Dermis microvascular lymphatic vessel endothelial cell (primary cell): ENCODE measurements around the gene HOXA5. TPM values are rescaled to one million over a fixed set of nuclear protein-coding genes. Genes with fewer than 3 reads are reported as not detected.

Experiments used
- DNase-seq, 2 donors: peaks; one replicate each; pipeline versions ENCODE4 v3.0.0 to v3.0.0-alpha.2; 2010; ENCODE audit warnings: low read depth in 2 of 2
- total RNA-seq: library from RNA; depleted of rRNA; stranded (reverse); fragments of >200 nt; gene quantifications from 2 replicates; pipeline ENCODE4 v1.2.1, GENCODE V29; 2014

Gene HOXA5
- total RNA-seq, 1 donor from 2014 or later, result 4.1 TPM

DNA sequence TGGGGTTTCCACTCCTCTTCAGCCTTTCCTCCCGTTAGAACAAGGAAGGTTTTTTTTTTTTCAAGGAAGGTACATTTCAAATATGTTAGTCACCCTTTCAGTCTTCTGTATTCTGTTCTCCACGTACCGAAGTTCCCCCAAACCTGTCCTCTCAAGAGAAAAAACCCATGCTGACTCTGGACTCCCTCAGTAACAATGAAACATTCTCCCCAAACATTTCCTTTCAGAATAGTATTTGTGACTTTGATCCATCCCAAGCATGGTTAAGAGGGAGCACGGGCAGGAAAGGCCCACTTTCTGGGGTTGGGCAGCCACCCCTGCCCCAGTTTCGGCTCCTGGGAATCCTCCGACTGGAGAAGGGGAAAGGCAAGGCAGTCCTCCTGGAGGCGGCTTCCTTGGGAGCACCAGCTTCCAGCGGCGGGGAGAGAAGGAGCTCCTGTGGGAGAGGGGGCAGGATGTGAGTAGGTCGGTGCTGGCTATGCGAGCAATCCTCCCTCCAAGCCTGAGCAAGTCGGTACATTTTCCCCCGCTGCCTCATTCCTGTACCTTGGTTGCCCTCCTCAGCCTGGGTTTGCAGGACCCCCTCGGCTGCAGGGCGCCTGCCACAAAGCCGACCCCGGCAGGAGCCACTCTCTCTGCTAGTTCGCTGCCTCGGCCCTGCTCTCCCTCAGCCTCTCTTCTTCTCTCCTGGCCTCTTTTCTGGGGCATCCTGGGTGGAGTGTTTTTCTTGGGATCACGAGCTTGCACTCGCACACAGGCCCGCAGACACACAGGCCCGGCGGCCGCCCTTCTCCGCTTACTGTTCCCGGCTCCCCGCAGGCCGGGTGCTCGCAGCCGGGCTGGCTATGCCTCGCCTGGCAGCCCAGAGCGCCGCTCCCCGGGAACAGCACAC is 45.5 kb downstream of the HOXA5 start:
- no peak for DNase-seq

DNA sequence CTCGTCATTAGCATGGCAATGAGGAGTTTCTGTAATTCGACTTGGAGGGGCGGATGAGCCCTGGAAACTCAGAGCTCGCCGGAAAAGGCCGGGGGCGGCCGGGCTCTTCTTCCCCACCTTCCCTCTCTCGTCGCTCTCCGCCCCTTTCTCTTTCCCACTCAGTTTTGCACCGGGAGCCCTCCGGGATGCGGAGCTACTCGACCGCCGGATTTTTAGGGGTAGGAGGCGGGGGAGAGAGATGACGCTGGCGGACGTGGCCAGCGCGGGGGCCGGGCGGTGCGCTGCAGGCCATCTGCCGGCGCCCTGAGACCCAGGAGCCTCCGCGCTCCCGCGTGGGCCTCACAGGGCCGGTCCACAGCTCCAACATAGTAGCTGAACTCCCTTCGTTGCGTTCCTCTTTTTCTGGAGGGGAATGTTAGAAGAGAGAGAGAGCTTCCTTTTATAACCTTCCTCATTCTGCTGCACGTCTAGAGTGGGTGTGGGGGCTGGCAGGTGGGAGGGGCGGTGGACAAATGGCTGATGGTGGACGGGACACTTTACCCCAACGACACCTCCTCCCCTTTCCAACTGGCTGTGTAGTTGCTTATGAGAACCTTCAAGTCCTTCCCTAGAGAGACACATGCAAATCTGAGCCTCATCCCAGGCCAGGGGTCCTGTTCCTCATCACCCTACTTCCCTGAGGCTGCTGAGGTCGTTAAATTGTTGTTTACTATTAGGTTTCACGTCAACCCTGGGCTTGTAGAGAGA is 46.5 kb downstream of the HOXA5 start:
- peak in 1 of 2 donors; percentile 65 for DNase-seq

DNA sequence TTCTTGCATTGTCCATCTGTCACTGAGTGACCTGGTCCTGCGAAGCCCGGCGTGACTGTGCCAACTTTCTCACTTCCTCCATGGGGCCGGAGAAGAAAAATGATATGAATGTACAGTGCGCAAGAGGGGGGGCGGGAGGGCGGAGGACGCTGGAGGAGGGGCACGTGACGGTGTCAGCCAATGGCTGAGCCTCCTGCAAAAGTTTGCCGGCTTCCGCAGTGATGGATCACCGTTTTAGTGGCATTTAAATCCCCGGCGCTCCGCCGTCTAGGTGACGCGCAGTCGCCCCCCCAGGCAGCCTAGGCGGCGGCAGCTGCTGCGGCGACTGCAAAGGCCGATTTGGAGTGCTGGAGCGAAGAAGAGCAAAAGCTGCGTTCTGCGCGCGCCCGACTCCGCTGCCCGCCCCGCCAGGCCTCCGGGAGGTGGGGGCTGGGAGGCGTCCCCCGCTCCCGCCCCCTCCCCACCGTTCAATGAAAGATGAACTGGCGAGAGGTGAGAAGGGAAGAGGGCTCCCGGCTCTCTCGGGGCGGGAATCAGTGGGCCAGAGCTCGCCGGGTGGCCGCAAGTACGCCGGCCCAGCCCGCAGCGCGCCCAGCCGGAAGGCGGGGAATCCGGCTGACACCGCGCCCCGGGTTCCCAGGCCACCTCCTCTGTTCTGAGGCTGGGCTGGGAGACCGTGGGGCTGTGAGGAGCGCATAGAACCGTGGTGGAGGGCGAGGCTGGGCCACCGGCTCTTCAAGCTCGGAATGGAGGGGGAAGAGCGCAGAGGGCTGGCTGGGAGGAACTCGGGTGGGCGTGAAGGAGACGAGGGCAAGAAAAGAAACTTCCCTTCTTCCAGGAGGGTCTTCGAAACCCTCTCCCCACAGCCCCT is 47.3 kb downstream of the HOXA5 start, which contains the start of gene HOXA1:
TSS of gene HOXA1 (minus strand) at position 104 of the 871 bp plus-strand sequence. CDS start at position 16, 88 bp downstream.
- DNase-seq, result peak; percentile 90 to 96

DNA sequence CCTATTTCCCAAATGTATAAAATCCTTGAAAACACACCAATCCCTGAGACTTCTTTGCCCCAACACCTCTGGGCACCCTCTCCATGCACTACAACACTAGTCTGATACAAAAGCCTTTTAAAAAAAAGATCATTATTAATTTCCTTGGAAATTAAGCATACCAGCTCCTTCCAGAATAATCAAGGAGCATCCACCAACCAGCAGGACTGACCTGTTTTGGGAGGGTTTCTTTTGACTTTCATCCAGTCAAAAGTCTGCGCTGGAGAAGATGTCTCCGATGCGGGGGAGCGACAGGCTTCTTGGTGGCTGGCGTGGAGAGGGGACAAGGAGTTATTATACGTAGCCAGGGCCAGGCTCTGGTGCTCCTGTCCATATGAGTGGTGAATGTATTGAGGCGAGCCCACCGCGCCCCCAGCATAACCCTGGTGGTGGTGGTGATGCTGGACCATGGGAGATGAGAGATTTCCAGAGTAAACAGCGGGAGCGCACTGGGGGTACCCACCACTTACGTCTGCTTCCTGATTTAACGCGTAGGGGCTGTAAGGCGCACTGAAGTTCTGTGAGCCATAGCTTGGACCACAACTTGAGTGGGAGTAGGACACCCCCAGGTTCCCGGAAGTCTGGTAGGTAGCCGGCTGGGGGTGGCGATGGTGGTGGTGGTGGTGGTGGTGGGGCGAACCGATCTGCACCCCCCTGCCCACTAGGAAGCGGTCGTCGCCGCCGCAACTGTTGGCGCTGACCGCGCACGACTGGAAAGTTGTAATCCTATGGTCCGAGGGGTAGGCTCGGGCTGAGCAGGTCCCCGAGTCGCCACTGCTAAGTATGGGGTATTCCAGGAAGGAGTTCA is 48.2 kb downstream of the HOXA5 start:
- no peak for DNase-seq

DNA sequence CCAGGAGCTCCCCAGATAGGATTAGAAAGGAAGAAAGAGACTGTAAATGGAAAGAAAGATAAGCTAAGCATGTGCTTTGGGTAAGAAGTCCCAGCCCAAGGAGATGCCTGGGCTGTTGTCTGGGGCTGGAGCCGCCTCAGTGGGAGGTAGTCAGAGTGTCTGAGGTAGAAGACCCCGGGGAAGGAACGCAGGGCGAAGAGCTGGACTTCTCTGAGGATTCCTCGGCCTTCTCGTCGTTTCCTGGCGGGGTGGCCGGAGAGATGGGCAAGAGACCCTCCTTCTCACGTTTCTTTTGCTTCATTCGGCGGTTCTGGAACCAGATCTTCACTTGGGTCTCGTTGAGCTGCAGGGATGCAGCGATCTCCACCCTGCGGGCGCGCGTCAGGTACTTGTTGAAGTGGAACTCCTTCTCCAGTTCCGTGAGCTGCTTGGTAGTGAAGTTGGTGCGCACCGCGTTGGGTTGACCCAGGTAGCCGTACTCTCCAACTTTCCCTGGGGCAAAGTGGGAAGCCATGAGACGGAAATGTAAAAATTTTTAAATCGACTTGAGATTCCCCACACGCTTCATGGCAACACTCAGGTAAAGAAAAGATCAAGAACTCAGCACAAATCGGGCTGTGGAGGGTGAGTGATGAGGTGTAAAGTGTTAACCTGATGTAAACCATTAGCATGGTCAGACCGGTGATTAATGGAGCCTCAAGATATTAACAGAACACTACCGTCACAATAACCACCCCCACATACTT is 49.0 kb downstream of the HOXA5 start:
- no peak for DNase-seq

DNA sequence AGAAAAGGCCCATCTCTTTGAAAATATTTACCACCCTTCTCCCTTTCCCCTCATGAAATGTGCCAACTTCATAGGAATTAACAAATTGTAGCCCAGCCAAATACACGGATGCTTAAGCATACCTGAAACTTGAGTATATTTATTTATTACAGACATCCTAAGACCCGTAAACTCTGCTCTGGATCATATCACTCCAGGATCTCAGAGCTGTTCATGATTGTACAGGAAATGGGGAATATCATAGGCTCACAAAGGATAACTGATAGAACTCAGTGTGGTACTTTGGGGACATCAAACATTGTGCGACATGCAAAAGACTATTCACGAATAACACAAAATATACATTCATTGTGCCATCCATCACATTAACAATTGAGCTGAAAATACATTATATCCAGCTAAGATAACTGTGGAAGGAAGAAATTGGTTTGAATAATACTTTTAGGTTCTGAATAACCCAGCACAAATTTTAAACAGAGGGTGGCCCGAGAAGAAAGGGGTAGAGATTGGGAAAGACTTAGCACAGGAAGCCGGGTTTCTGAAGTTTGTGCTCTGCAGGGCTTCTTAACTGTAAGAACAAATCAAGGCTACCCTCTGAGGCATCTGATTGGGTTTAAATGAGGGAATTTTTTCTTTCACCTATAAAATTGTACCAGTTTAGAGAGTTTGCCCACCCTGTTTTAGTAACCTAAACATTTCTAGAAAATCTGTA is 50.1 kb downstream of the HOXA5 start:
- DNase-seq, result no peak

DNA sequence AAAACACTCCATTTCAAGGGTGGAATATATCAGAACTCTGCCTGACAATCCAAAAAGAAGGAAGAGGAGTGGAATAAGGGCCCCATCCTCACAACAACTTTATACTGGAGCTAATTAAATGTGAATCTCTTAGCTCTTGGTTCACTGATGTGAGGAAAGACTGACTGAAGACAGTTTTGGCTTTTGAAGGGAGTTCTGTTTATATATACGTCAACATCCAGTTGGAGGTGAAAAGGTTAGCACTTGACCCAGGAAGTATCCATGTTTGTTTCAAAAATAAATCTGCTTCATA is 50.7 kb downstream of the HOXA5 start:
- no peak for DNase-seq

DNA sequence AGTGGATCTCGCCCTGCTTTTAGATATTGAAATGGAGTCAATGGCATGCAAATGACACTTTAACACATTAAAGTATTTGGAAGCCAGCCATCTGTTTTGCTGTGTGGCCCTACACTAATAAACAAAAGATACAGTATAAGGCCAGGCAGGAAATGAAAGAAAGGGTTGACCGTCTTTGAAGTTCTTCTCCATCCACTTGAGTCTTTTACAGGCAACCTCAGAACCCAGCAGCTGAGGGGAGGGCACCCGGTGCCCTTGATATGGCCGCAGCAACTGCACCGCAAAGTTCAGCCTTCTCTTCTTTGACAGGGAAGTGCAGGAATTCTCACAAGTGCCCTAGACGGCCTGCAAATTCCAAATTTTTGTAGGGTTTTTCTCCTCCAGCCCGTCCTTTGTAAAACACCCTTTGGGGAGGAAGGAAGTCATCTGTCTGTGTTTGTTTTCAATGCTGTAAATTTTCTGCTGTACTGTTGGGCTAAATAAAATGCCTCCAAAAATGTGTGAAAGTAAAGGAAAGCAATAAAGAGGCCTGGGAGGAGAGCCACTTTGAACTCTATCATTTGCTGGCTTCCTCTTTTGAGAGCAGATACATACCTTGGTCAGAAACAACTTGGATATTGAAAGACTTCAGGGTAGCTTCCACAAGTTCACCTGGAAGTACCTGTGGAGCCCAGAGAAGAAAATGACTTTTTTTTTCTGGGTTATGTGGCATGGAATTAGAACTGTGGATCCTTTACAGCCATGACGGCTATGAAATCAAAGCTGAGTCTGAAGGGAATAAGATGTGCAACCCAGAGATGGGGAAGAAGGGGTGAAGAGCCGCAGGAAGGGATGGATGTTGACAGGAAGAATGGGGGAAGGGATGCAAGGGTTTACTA is 51.3 kb downstream of the HOXA5 start:
- DNase-seq, result no peak

DNA sequence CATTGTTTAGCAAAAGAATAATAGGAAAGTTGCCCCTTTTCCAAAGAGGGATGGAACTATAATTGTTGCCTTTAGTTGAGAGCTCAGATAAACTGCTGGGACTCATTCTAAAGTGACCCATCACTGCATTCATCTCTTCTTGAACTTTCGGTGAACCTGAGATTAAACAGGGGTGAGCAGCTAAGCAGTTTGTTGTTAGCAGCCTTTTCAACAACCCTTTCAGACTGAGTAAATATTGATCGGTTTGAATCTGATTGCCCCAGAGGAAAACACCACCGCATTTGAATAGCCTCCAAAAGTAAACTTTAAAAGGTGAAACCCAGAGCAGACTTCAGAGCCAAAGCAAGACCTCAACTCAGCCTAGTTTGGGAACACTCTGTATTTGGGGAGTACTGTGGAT is 52.4 kb downstream of the HOXA5 start:
- DNase-seq, result no peak

Other genes with a start within 250 kb of the HOXA5 start
- 0.51 and 1.0 TPM in 2 replicates for gene HOXA1, start 47.7 kb downstream of the HOXA5 start, total RNA-seq
- 0.25 and 0.39 TPM in 2 replicates for gene HOXA2, start 41.0 kb downstream of the HOXA5 start, total RNA-seq
- 0.51 TPM in 2 replicates for gene HOXA4, start 12.9 kb downstream of the HOXA5 start, total RNA-seq
- 1.9 and 3.2 TPM in 2 replicates for gene HOXA6, start 4.1 kb upstream of the HOXA5 start, total RNA-seq
- 3.0 and 3.7 TPM in 2 replicates for gene HOXA3, start 8.9 kb upstream of the HOXA5 start, total RNA-seq
- gene HOXA7, start 13.0 kb upstream of the HOXA5 start, total RNA-seq, result 1.0 and 2.0 TPM in 2 replicates
- gene HOXA9, start 21.9 kb upstream of the HOXA5 start, total RNA-seq, result 3.2 and 4.7 TPM in 2 replicates
- gene HOXA10, start 30.6 kb upstream of the HOXA5 start, total RNA-seq, result 0.90 and 2.3 TPM in 2 replicates
- 0.13 TPM in 2 replicates for gene HOXA11, start 41.6 kb upstream of the HOXA5 start, total RNA-seq
- gene HOXA13, start 56.4 kb upstream of the HOXA5 start, total RNA-seq, result not detected in 2 replicates
- not detected in 2 replicates for gene EVX1, start 99.1 kb upstream of the HOXA5 start, total RNA-seq